K562 (cell line): ENCODE measurements around the gene RHOA. TPM values are rescaled to one million over a fixed set of nuclear protein-coding genes. Genes with fewer than 3 reads are reported as not detected.

ENCODE experiments used
- CSDE1 ChIP-seq, 2 experiments: fragments of 450-650 bp; IDR thresholded peaks; 2 replicates each; pipeline ENCODE4 v1.6.1; 2016; ENCODE audit warnings: mild to moderate bottlenecking in 1 of 2
- EP400 ChIP-seq: fragments of 450-650 bp; IDR thresholded peaks from 2 replicates; pipeline ENCODE4 v1.6.1; 2017; ENCODE audit warnings: antibody characterized with exemption, mild to moderate bottlenecking, moderate library complexity
- NFXL1 ChIP-seq: fragments of 450-650 bp; formaldehyde crosslinking; IDR thresholded peaks from 2 replicates; pipeline ENCODE4 v1.4.0; 2021; ENCODE audit warnings: mild to moderate bottlenecking
- PATZ1 ChIP-seq: fragments of 250-450 bp; sonication (Bioruptor Pico); IDR thresholded peaks from 2 replicates; pipeline ENCODE4 v1.5.0; 2020; ENCODE audit warnings: mild to moderate bottlenecking, borderline replicate concordance
- PTBP1 ChIP-seq: fragments of 200-400 bp; formaldehyde crosslinking; IDR thresholded peaks from 2 replicates; pipeline ENCODE4 v1.6.1; 2017; ENCODE audit warnings: low read depth, low read length
- RAD21 ChIP-seq, 2 experiments: fragments of 250-450 bp in 1 of 2; fragments of 450-650 bp in 1 of 2; sonication (Bioruptor Pico) in 1 of 2; formaldehyde crosslinking in 1 of 2; IDR thresholded peaks in 1 of 2; conservative IDR thresholded peaks in 1 of 2; 2 replicates each; pipeline versions ENCODE4 v1.4.0 to v1.8.0; 2020 to 2022; ENCODE audit warnings: mild to moderate bottlenecking in 2 of 2, moderate library complexity in 1 of 2
- TEAD4 ChIP-seq, 2 experiments: sonication (generic) in 1 of 2; formaldehyde crosslinking in 1 of 2; IDR thresholded peaks; 2 replicates each; pipeline versions ENCODE4 v1.6.1 to v1.8.0; 2012 to 2022; ENCODE audit warnings: borderline replicate concordance in 1 of 2, inconsistent platforms in 1 of 2, low read length in 1 of 2, mild to moderate bottlenecking in 1 of 2, missing genetic modification reagents in 1 of 2
- ZNF639 ChIP-seq, 2 experiments: fragments of 200-800 bp in 1 of 2; sonication (Bioruptor generic) in 1 of 2; sonication (generic) in 1 of 2; formaldehyde crosslinking in 1 of 2; IDR thresholded peaks in 1 of 2; conservative IDR thresholded peaks in 1 of 2; 2 replicates each; pipeline versions ENCODE4 v1.5.0 to v1.6.1; 2016 to 2020; ENCODE audit warnings: missing compliant biosample characterization in 1 of 2, missing genetic modification characterization in 1 of 2, missing genetic modification reagents in 1 of 2
- polyA plus RNA-seq, 8 experiments: library from polyadenylated mRNA; depleted of rRNA in 4 of 8; stranded (reverse) in 5 of 8; unstranded in 3 of 8; fragments of >200 nt; fragmentation: Nextera tagmentation in 2 of 8; fragmentation: Illumina TruSeq in 1 of 8; extraction: Ambion mirVana in 2 of 8; extraction: Trizol in 1 of 8; gene quantifications; 2 replicates each; pipeline versions ENCODE4 v1.2.1 to v1.2.3, GENCODE V29; 2011 to 2014; ENCODE audit warnings: inconsistent platforms in 1 of 8, missing spikeins in 1 of 8
- total RNA-seq, 7 experiments: library from RNA; depleted of rRNA in 6 of 7; stranded (reverse); fragments of >200 nt in 6 of 7; fragmentation: Illumina TruSeq in 2 of 7; extraction: Trizol in 2 of 7; gene quantifications; 2 replicates each; pipeline versions ENCODE4 v1.2.1 to v1.2.3, GENCODE V29; 2011 to 2021; ENCODE audit warnings: low replicate concordance in 1 of 7
- TF ChIP-seq, protein P1 (sequence below), 2 experiments: fragments of 150-350 bp in 1 of 2; IDR thresholded peaks; 2 replicates each; pipeline ENCODE4 v1.6.1; 2012 to 2016; ENCODE audit warnings: low read depth in 2 of 2, low read length in 2 of 2, mild to moderate bottlenecking in 1 of 2, moderate library complexity in 1 of 2
- TF ChIP-seq, protein P2 (sequence below): sonication (generic); formaldehyde crosslinking; IDR thresholded peaks from 2 replicates; pipeline ENCODE4 v1.8.0; 2022; ENCODE audit warnings: mild to moderate bottlenecking, missing genetic modification reagents, borderline replicate concordance

The RHOA gene
- total and polyA plus RNA-seq, 9 of the 15 experiments (the other 6 are each of a cell fraction or from before 2014, with no cell fraction given), result 136 to 540 (median 236) TPM

- TF ChIP-seq TEAD4 (IDR thresholded peaks at IDR 0.05; ENCODE audit: low read length), result no peak
- TF ChIP-seq TEAD4 (CRISPR knock-in tag; IDR thresholded peaks at IDR 0.05; ENCODE audit: borderline replicate concordance), result no peak
- TF ChIP-seq, protein P1, sequence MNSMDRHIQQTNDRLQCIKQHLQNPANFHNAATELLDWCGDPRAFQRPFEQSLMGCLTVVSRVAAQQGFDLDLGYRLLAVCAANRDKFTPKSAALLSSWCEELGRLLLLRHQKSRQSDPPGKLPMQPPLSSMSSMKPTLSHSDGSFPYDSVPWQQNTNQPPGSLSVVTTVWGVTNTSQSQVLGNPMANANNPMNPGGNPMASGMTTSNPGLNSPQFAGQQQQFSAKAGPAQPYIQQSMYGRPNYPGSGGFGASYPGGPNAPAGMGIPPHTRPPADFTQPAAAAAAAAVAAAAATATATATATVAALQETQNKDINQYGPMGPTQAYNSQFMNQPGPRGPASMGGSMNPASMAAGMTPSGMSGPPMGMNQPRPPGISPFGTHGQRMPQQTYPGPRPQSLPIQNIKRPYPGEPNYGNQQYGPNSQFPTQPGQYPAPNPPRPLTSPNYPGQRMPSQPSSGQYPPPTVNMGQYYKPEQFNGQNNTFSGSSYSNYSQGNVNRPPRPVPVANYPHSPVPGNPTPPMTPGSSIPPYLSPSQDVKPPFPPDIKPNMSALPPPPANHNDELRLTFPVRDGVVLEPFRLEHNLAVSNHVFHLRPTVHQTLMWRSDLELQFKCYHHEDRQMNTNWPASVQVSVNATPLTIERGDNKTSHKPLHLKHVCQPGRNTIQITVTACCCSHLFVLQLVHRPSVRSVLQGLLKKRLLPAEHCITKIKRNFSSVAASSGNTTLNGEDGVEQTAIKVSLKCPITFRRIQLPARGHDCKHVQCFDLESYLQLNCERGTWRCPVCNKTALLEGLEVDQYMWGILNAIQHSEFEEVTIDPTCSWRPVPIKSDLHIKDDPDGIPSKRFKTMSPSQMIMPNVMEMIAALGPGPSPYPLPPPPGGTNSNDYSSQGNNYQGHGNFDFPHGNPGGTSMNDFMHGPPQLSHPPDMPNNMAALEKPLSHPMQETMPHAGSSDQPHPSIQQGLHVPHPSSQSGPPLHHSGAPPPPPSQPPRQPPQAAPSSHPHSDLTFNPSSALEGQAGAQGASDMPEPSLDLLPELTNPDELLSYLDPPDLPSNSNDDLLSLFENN (IDR thresholded peaks at IDR 0.05; ENCODE audit: low read depth in 2 of 2, low read length in 2 of 2), result no peak
- no peak for TF ChIP-seq ZNF639 (CRISPR knock-in tag; conservative IDR thresholded peaks at IDR 0.05 in 1 of 2, IDR thresholded peaks at IDR 0.05 in 1 of 2)
- no peak for TF ChIP-seq CSDE1 (IDR thresholded peaks at IDR 0.05)
- no peak for TF ChIP-seq PATZ1 (CRISPR knock-in tag)
- TF ChIP-seq, protein P2, sequence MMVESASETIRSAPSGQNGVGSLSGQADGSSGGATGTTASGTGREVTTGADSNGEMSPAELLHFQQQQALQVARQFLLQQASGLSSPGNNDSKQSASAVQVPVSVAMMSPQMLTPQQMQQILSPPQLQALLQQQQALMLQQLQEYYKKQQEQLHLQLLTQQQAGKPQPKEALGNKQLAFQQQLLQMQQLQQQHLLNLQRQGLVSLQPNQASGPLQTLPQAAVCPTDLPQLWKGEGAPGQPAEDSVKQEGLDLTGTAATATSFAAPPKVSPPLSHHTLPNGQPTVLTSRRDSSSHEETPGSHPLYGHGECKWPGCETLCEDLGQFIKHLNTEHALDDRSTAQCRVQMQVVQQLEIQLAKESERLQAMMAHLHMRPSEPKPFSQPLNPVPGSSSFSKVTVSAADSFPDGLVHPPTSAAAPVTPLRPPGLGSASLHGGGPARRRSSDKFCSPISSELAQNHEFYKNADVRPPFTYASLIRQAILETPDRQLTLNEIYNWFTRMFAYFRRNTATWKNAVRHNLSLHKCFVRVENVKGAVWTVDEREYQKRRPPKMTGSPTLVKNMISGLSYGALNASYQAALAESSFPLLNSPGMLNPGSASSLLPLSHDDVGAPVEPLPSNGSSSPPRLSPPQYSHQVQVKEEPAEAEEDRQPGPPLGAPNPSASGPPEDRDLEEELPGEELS (CRISPR knock-in tag), result no peak
- TF ChIP-seq PTBP1, result no peak
- TF ChIP-seq RAD21 (CRISPR knock-in tag; conservative IDR thresholded peaks at IDR 0.05 in 1 of 2, IDR thresholded peaks at IDR 0.05 in 1 of 2), result no peak
- TF ChIP-seq NFXL1 (CRISPR knock-in tag), result no peak
- no peak for TF ChIP-seq EP400
These were observed 33.4 kb downstream of the RHOA start (continued) for GRCh38 chr3:49378249-49378895.
